Skeletal muscle tissue (tissue), 4 donors: ENCODE measurements around the gene TMEM233. TPM values are rescaled to one million over a fixed set of nuclear protein-coding genes. Genes with fewer than 3 reads are reported as not detected.

Experiments
- H3K27ac ChIP-seq: one replicate; pipeline ENCODE4 v1.7.0; 2013; ENCODE audit warnings: mild to moderate bottlenecking, low read depth, low read length, inconsistent platforms
- H3K27me3 ChIP-seq, 3 donors: one replicate each; pipeline ENCODE4 v1.7.0; 2013; ENCODE audit warnings: low read length in 3 of 3; ENCODE audit not compliant: control insufficient read depth in 3 of 3, insufficient read depth in 3 of 3
- H3K36me3 ChIP-seq, 3 donors: one replicate each; pipeline ENCODE4 v1.7.0; 2013; ENCODE audit warnings: low read length in 3 of 3; ENCODE audit not compliant: control insufficient read depth in 3 of 3, insufficient read depth in 3 of 3
- H3K4me1 ChIP-seq, 3 donors: one replicate each; pipeline ENCODE4 v1.7.0; 2013; ENCODE audit warnings: low read length in 3 of 3, mild to moderate bottlenecking in 3 of 3; ENCODE audit not compliant: control insufficient read depth in 3 of 3, insufficient read depth in 3 of 3
- H3K4me3 ChIP-seq, 3 donors: one replicate each; pipeline ENCODE4 v1.7.0; 2013; ENCODE audit warnings: low read length in 3 of 3
- H3K9ac ChIP-seq, 3 donors: one replicate each; pipeline ENCODE4 v1.7.0; 2013; ENCODE audit warnings: low read length in 3 of 3, mild to moderate bottlenecking in 3 of 3, moderate library complexity in 2 of 3, low read depth in 1 of 3
- H3K9me3 ChIP-seq, 3 donors: one replicate each; pipeline ENCODE4 v1.7.0; 2013; ENCODE audit warnings: low read length in 3 of 3; ENCODE audit not compliant: control insufficient read depth in 3 of 3
- total RNA-seq: library from RNA; depleted of rRNA; stranded (reverse); fragments of >200 nt; gene quantifications from one replicate; pipeline ENCODE4 v1.2.3, GENCODE V29; 2014
- donor health status: Osteomylitis.

Gene TMEM233
- total RNA-seq, 1 donor from 2014 or later = 1.0 TPM

- no peaks in the 10 kb centered on the region for H3K9me3 ChIP-seq
- H3K9ac ChIP-seq = no peak overlapping the region
- H3K4me1 ChIP-seq = no peaks in the 10 kb centered on the region
- H3K27me3 ChIP-seq = no peaks in the 10 kb centered on the region
- H3K4me3 ChIP-seq = no peak overlapping the region
- H3K27ac ChIP-seq = no peak overlapping the region
- H3K36me3 ChIP-seq = no peaks in the 10 kb centered on the region
Observed at GRCh38 chr12:119576118-119576810, 17.3 kb upstream of the TMEM233 start.

- Histone ChIP-seq H3K9me3 (no peaks in the 10 kb centered on the region), H3K36me3 (no peaks in the 10 kb centered on the region), H3K27ac (no peak overlapping the region), H3K4me3 (no peak overlapping the region), H3K4me1 (no peaks in the 10 kb centered on the region), H3K27me3 (no peaks in the 10 kb centered on the region), H3K9ac (no peak overlapping the region)
Observed at GRCh38 chr12:119576915-119577314, 16.7 kb upstream of the TMEM233 start.

GRCh38 chr12:119578112-119578511, 15.5 kb upstream of the TMEM233 start:
- H3K4me3 ChIP-seq = no peak overlapping the region
- H3K9me3 ChIP-seq = no peaks in the 10 kb centered on the region
- no peak overlapping the region for H3K27ac ChIP-seq
- no peaks in the 10 kb centered on the region for H3K4me1 ChIP-seq
- H3K27me3 ChIP-seq = no peaks in the 10 kb centered on the region
- H3K9ac ChIP-seq = no peak overlapping the region
- H3K36me3 ChIP-seq = no peaks in the 10 kb centered on the region

- Histone ChIP-seq H3K4me3 (no peak overlapping the region), H3K36me3 (no peaks in the 10 kb centered on the region), H3K9ac (no peak overlapping the region), H3K27ac (no peak overlapping the region), H3K9me3 (no peaks in the 10 kb centered on the region), H3K27me3 (no peaks in the 10 kb centered on the region), H3K4me1 (peaks cover 7 to 17% (median 12%) of the 10 kb centered on the region in 3 donors)
Observed at GRCh38 chr12:119589097-119589496, 4.5 kb upstream of the TMEM233 start.

GRCh38 chr12:119589634-119590033, 3.9 kb upstream of the TMEM233 start:
- H3K9ac ChIP-seq = no peak overlapping the region
- no peaks in the 10 kb centered on the region for H3K27me3 ChIP-seq
- H3K27ac ChIP-seq = no peak overlapping the region
- no peak overlapping the region for H3K4me3 ChIP-seq
- peaks cover 7 to 18% (median 12%) of the 10 kb centered on the region in 3 donors for H3K4me1 ChIP-seq
- no peaks in the 10 kb centered on the region for H3K36me3 ChIP-seq
- no peaks in the 10 kb centered on the region for H3K9me3 ChIP-seq

- no peak overlapping the region for H3K27ac ChIP-seq
- no peaks in the 10 kb centered on the region for H3K27me3 ChIP-seq
Observed at GRCh38 chr12:119592232-119592631, 1.3 kb upstream of the TMEM233 start.

GRCh38 chr12:119594399-119594730, 791 bp downstream of the TMEM233 start:
- Histone ChIP-seq H3K9ac (peak overlapping the region; percentile 94 to 98 (median 96)), H3K4me3 (peak overlapping the region; percentile 87 to 97 (median 92)), H3K27ac (peak overlapping the region; percentile 98), H3K27me3 (no peaks in the 10 kb centered on the region), H3K9me3 (no peaks in the 10 kb centered on the region), H3K36me3 (peaks cover 0 to 5% (median 0%) of the 10 kb centered on the region in 3 donors), H3K4me1 (peaks cover 29 to 53% (median 30%) of the 10 kb centered on the region in 3 donors)

More at GRCh38 chr12:119592232-119592631, 1.3 kb upstream of the TMEM233 start:
- Histone ChIP-seq H3K4me1 (peaks cover 28 to 40% (median 28%) of the 10 kb centered on the region in 3 donors), H3K9me3 (no peaks in the 10 kb centered on the region), H3K36me3 (peaks cover 0 to 2% (median 0%) of the 10 kb centered on the region in 3 donors), H3K9ac (no peak overlapping the region), H3K4me3 (no peak overlapping the region)

GRCh38 chr12:119594772-119595445, 1.3 kb downstream of the TMEM233 start:
- Histone ChIP-seq H3K4me3 (peak overlapping the region; percentile 87 to 97 (median 92)), H3K9ac (peak overlapping the region; percentile 94 to 98 (median 96)), H3K4me1 (peaks cover 29 to 56% (median 30%) of the 10 kb centered on the region in 3 donors), H3K9me3 (no peaks in the 10 kb centered on the region), H3K27ac (peak overlapping the region; percentile 98), H3K27me3 (no peaks in the 10 kb centered on the region), H3K36me3 (peaks cover 0 to 5% (median 0%) of the 10 kb centered on the region in 3 donors)

- Histone ChIP-seq H3K36me3 (peaks cover 0 to 5% (median 0%) of the 10 kb centered on the region in 3 donors), H3K4me3 (no peak overlapping the region), H3K27me3 (no peaks in the 10 kb centered on the region), H3K9ac (no peak overlapping the region), H3K27ac (no peak overlapping the region), H3K9me3 (no peaks in the 10 kb centered on the region), H3K4me1 (peaks cover 29 to 63% (median 37%) of the 10 kb centered on the region in 3 donors)
Observed at GRCh38 chr12:119598159-119598558, 4.6 kb downstream of the TMEM233 start.
